Osteocyte (in vitro differentiated cells): ENCODE results near the gene PACS2. TPM values are rescaled to one million over a fixed set of nuclear protein-coding genes. Genes with fewer than 3 reads are reported as not detected.
"Not testable (repeated sequence)": the region's sequence is repeated elsewhere in the genome, so short reads cannot be mapped to it uniquely, and the experiment has no call there.

ENCODE experiments used
- DNase-seq: peaks from one replicate; pipeline ENCODE4 v3.0.0; 2021; ENCODE audit warnings: mixed read lengths; ENCODE audit not compliant: unreplicated experiment; ENCODE audit errors: extremely low spot score
- H3K27ac Mint-ChIP-seq: one replicate; pipeline ENCODE4 v1.8.0; 2021; ENCODE audit warnings: mild to moderate bottlenecking, mixed read lengths; ENCODE audit not compliant: unreplicated experiment
- H3K27me3 Mint-ChIP-seq: one replicate; pipeline ENCODE4 v1.8.0; 2021; ENCODE audit warnings: mixed read lengths; ENCODE audit not compliant: unreplicated experiment
- H3K36me3 Mint-ChIP-seq: one replicate; pipeline ENCODE4 v1.8.0; 2021; ENCODE audit warnings: mixed read lengths; ENCODE audit not compliant: unreplicated experiment
- H3K4me1 Mint-ChIP-seq: one replicate; pipeline ENCODE4 v1.8.0; 2021; ENCODE audit warnings: mixed read lengths; ENCODE audit not compliant: unreplicated experiment
- H3K4me3 Mint-ChIP-seq: one replicate; pipeline ENCODE4 v1.8.0; 2021; ENCODE audit warnings: mild to moderate bottlenecking, moderate library complexity, mixed read lengths; ENCODE audit not compliant: unreplicated experiment
- H3K9me3 Mint-ChIP-seq: one replicate; pipeline ENCODE4 v1.8.0; 2021; ENCODE audit warnings: mixed read lengths; ENCODE audit not compliant: unreplicated experiment
- total RNA-seq: library from RNA; stranded (reverse); gene quantifications from 2 replicates; pipeline ENCODE4 v1.2.1, GENCODE V29; 2021
- TF ChIP-seq, protein P1 (sequence below): fragments of 200-600 bp; sonication (generic); IDR thresholded peaks from 2 replicates; pipeline ENCODE4 v1.5.0; 2021; ENCODE audit warnings: antibody characterized with exemption, mild to moderate bottlenecking, moderate library complexity

Gene PACS2
- total RNA-seq, 1 donor from 2014 or later, result 115 TPM

DNA sequence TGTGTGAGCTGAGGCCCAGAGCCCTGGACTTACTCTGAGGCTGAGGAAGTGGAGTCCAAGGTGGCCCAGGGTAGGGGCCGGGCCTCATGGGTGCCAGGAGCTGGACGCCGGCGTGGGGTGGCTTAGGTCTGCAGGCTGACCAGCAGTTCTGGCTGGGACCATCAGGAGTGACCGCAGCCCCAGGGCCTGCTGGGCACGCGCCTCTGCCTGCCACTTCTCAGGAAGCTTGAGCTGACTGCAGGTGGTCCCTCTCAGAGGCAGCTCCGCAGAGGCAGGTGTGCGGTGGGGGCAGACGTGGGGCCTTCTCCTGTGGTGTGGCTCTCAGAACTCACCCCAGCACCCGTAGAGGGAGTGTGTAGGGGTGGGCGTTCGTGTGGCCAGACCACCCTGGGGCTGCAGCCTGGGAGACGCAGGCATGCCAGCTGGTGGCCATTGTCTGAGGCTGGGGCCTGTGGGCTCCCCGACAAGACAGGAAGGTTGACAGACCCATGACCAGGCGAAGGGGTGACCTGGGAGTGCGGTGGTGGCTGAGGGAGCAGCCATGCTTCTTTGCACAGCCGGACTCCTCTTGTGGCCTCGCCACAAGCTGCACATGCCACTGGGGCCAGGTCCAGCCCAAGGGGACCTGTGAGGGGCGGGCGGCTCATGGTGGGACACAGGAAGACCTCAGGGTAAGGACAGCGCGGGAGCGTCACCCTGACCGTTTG lies 43.7 kb downstream of the PACS2 start:
- Mint-ChIP-seq H3K27me3 (no peaks in the 10 kb centered on the region), H3K36me3 (peaks cover 9% of the 10 kb centered on the region), H3K4me1 (no peaks in the 10 kb centered on the region), H3K9me3 (no peaks in the 10 kb centered on the region), H3K27ac (no peak overlapping the region), H3K4me3 (no peak overlapping the region)
- TF ChIP-seq, protein P1, sequence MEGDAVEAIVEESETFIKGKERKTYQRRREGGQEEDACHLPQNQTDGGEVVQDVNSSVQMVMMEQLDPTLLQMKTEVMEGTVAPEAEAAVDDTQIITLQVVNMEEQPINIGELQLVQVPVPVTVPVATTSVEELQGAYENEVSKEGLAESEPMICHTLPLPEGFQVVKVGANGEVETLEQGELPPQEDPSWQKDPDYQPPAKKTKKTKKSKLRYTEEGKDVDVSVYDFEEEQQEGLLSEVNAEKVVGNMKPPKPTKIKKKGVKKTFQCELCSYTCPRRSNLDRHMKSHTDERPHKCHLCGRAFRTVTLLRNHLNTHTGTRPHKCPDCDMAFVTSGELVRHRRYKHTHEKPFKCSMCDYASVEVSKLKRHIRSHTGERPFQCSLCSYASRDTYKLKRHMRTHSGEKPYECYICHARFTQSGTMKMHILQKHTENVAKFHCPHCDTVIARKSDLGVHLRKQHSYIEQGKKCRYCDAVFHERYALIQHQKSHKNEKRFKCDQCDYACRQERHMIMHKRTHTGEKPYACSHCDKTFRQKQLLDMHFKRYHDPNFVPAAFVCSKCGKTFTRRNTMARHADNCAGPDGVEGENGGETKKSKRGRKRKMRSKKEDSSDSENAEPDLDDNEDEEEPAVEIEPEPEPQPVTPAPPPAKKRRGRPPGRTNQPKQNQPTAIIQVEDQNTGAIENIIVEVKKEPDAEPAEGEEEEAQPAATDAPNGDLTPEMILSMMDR, result no peak
- no peak for DNase-seq

- no peak for DNase-seq
- Mint-ChIP-seq H3K36me3 (peaks cover 11% of the 10 kb centered on the region), H3K4me3 (no peak overlapping the region), H3K9me3 (no peaks in the 10 kb centered on the region), H3K27ac (no peak overlapping the region), H3K4me1 (no peaks in the 10 kb centered on the region), H3K27me3 (no peaks in the 10 kb centered on the region)
- TF ChIP-seq, protein P1, result no peak
These were observed 44.4 kb downstream of the PACS2 start for GRCh38 chr14:105358943-105359342.

GRCh38 chr14:105361412-105361811 lies 46.9 kb downstream of the PACS2 start:
- H3K4me3 Mint-ChIP-seq, DNase-seq, H3K27ac Mint-ChIP-seq, H3K4me1 Mint-ChIP-seq, H3K9me3 Mint-ChIP-seq, H3K27me3 Mint-ChIP-seq: not testable (repeated sequence)
- H3K36me3 Mint-ChIP-seq, result peaks cover 11% of the 10 kb centered on the region

DNA sequence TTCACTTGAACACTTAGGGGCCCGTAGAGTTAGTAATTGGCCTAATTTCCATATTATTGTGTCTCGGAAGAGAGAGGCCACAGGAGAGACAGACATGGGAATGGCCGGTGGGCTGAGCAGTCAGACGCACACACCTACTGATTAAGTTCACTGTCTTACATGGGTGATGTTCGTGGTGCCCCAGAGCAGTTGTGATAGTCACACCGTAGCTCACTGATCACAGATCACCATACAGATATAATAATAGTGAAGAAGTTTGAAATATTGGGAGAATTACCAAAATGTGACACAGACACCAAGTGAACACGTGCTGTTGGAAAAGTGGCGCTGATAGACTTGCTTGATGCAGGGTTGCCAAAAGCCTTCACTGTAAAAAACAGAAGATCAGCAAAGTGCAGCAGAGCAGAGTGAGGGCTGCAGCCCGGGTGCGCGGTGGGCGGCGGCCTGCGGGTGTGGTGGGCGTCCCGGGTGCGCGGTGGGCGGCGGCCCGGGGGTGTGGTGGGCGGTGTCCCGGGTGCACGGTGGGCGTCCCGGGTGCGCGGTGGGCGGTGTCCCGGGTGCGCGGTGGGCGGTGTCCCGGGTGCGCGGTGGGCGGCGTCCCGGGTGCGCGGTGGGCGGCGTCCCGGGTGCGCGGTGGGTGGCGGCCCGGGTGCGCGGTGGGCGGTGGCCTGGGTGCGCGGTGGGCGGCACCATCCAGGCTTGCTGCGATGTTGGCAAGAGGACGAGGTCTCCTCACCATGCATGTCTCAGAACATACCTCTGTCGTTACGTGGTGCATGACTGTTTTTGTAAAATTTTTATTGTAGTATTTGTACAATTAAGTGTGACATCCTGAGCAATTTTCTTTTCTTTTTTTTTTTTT lies 49.5 kb downstream of the PACS2 start:
- Mint-ChIP-seq H3K27ac (no peak overlapping the region), H3K36me3 (peaks cover 15% of the 10 kb centered on the region), H3K27me3 (no peaks in the 10 kb centered on the region), H3K4me1 (no peaks in the 10 kb centered on the region), H3K9me3 (no peaks in the 10 kb centered on the region), H3K4me3 (no peak overlapping the region)
- no peak for DNase-seq
- TF ChIP-seq, protein P1, result no peak

DNA sequence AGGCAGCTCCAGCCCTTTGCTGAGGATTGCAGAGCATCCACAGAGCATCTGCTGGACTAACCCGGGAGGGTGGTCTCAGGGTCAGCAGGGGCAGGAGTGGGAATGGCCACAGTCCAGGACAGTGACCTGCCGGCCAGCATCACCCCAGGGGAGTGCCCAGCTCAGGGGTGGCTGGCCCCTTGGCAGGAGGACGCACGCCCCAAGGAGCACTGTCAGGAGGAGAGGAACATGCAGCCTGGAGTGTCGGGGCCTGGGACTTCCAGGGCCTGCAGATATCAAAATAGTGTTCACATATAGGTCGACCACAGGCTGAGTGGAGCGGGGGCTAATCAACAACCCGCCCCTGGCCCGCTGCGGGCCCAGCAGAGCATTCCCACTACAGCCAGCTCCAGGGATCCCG lies 50.6 kb downstream of the PACS2 start:
- no peaks in the 10 kb centered on the region for H3K4me1 Mint-ChIP-seq
- no peaks in the 10 kb centered on the region for H3K27me3 Mint-ChIP-seq
- DNase-seq, result no peak
- H3K4me3 Mint-ChIP-seq, result no peak overlapping the region
- peaks cover 18% of the 10 kb centered on the region for H3K36me3 Mint-ChIP-seq
- H3K9me3 Mint-ChIP-seq, result no peaks in the 10 kb centered on the region
- no peak overlapping the region for H3K27ac Mint-ChIP-seq
- TF ChIP-seq, protein P1, result no peak
